DMS53 (cell line): ENCODE data around the gene MIB2.
"Not testable (repeated sequence)": the region's sequence is repeated elsewhere in the genome, so short reads cannot be mapped to it uniquely, and the experiment has no call there.

Experiments
- DNase-seq: peaks from one replicate; lab custom pipeline; 2025; lab: John Stamatoyannopoulos, UW

Gene MIB2

DNA sequence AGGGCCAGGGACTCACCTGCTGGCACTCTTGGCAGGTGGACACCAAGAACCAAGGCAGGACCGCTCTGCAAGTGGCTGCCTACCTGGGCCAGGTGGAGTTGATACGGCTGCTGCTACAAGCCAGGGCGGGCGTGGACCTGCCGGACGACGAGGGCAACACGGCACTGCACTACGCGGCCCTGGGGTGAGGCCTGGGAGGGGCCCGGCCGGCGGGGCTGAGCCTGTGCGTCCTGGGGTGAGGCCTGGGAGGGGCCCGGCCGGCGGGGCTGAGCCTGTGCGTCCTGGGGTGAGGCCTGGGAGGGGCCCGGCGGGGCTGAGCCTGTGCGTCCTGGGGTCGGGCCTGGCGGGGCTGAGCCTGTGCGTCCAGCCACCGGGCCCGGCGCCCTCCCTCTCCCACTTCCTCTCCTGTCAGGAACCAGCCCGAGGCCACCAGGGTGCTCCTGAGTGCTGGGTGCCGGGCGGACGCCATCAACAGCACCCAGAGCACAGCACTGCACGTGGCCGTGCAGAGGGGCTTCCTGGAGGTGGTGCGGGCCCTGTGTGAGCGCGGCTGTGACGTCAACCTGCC lies 12.0 kb downstream of the MIB2 start:
- DNase-seq: no peak

DNA sequence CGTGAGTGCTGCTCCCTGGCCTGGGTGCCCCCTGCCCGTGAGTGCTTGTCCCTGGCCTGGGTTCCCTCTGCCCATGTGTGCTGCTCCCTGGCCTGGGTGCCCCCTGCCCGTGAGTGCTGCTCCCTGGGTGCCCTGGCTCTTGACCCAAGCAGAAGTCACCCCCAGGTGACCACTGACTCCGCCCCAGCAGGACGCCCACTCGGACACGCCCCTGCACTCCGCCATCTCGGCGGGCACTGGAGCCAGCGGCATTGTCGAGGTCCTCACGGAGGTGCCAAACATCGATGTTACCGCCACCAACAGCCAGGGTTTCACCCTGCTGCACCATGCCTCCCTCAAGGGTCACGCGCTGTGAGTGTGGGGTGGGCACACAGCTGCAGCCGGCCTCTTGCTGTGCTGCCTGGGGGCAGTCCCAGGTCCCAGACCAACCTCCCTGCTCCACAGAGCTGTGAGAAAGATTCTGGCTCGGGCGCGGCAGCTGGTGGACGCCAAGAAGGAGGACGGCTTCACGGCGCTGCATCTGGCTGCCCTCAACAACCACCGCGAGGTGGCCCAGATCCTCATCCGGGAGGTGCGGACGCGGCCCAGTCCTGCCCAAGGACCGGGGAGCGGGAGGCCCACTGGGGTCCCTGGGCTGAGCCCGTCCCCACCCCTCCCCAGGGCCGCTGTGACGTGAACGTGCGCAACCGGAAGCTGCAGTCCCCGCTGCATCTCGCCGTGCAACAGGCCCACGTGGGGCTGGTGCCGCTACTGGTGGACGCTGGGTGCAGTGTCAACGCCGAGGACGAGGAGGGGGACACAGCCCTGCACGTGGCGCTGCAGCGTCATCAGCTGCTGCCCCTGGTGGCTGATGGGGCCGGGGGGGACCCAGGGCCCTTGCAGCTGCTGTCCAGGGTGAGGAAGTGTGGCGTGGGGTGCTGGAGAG lies 12.8 kb downstream of the MIB2 start:
- no peak for DNase-seq

DNA sequence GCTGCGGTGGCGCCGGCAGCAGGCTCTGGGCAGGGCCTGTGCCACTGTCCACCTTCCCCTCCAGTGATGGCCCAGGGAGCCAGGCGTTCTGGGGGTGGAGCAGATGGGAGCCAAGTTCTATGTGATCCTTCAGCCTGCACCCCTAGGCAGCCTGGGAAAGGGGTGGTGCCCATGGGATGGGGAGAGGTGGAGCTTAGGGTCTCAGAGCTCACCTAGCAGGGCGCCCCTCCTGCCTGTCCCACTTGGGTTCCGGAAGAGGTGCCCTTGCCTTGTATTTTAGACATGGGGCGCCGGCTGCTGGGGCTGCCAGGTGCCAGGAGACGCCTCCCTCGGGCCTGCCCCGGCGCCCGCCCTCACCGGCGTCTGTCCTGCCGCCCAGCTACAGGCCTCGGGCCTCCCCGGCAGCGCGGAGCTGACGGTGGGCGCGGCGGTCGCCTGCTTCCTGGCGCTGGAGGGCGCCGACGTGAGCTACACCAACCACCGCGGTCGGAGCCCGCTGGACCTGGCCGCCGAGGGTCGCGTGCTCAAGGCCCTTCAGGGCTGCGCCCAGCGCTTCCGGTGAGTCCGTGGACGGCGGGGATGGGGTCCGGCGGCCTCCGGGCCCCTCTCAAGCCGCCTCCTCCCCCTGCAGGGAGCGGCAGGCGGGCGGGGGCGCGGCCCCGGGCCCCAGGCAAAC lies 13.6 kb downstream of the MIB2 start:
- peak; percentile 33 for DNase-seq

DNA sequence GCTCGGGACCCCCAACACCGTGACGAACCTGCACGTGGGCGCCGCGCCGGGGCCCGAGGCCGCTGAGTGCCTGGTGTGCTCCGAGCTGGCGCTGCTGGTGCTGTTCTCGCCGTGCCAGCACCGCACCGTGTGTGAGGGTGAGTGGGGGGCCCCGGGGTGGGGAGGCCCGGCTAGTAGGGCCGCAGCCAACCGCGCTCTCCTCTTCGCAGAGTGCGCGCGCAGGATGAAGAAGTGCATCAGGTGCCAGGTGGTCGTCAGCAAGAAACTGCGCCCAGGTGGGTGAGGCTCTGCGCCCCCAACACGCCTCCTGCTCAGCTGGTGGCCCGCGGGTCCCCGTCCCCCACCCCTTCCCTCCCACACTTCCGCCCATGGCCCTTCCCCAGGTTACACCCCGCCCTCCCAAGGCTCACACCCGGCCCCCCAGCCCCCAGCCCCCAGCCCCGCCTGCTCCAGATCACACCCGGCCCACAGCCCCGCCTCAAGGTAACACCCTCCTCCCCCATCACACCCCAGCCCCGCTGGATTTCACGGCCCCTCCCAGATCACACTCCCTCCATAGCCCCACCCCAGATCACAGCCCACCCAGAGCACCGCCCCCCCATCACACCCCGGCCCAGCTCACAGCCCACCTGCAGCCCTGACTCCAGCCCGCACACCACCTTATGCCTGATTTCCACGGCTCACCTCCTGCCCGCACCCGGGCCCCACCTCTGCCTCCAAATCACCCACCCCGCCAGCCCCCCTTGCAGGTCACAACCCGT lies 14.3 kb downstream of the MIB2 start:
- DNase-seq: no peak

DNA sequence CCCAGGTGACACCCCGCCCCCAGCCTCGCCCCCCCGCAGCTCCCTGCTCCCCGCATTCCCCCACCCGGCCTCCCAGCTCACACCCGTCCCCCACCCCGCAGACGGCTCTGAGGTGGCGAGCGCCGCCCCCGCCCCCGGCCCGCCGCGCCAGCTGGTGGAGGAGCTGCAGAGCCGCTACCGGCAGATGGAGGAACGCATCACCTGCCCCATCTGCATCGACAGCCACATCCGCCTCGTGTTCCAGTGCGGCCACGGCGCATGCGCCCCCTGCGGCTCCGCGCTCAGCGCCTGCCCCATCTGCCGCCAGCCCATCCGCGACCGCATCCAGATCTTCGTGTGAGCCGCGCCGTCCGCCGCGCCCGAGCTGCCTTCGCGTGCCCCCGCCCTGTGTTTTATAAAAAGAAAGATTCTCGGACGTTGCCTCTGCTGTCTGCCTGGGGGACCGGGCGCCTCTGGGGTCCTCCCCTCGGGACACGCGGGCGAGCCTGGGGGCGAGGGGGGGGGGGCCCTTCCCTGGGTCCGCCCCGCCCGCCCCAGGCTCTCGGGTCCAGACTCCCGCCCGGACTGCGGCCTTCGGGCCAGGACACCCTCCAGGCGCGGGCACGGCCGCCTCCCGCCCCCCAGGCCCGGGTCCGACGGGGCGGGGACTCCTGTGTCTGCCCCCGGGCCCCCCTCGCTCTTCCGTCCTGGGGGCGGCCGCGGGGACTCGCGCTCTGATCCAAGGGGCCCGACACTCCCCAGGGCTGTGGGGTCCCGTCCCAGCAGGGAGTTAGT lies 15.1 kb downstream of the MIB2 start:
- DNase-seq: no peak

DNA sequence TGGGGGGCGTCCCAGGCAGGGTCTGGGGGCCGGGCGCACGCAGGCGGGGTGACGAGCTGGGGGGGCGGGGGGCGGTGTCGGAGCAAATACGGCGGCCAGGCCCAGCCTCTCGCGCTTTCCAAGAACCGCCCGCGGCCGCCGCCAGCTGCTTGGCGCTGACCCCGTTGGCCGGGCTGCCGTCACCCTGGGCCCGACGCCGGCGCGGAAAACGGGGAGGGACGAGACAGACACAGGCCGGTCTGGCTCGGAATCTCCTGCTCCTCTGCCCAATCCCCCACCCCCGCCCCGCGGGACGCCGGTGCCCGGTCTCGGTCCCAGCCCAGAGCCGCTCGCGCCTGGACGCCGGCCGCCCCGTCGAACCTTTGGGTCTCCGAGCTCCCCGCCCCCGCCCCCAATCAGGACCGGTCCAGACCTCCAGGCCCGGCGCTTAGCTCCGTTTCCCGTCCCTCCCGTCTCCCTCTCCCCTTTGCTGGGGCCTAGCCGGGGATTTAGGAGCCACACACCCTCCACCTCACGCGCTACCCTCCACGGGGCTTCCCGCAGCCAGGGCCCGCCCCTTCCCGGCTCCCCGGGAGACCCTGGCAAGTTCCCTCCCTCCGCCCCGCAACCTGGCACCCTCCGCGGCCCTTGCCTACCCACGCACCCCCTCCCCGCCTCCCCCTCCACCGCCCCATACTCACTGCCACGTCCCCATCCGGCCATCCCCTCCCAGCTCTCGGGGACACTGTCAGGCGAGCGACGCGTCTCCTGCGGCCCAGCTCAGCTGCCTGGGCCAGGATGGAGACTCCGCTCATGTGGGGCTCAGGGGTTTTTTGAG lies 15.9 kb downstream of the MIB2 start:
- peak; percentile 50 for DNase-seq

DNA sequence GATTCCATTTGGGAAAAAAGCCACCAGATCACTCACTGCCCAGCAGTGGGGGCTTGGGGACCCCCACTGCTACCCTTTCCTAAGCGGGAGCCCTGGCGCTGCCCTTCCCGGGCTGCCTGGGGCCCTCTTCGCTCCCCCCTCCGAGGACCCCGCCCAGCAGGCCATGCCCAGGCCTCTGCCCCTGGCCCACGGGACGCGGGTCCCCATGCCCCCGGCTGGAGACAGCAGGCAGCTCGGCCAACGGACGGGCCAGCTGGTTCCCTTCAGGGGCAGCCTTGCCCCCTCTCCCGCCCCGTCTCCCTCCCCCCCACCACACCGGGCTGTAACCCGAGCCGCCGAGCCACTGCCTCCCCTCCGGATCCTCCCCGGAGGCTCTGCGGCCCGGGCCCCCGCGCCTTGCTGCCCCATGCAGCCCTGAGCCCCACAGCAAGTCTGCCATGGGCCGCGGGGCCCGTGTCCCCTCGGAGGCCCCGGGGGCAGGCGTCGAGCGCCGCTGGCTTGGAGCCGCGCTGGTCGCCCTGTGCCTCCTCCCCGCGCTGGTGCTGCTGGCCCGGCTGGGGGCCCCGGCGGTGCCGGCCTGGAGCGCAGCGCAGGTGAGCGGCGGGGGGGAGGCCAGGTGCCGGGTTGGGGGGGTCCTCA lies 16.6 kb downstream of the MIB2 start, which contains the start of gene MMP23B:
TSS of gene MMP23B (plus strand) at position 392 of the 639 bp plus-strand sequence. CDS start at position 438, 46 bp downstream.
- peak; percentile 38 for DNase-seq

DNA sequence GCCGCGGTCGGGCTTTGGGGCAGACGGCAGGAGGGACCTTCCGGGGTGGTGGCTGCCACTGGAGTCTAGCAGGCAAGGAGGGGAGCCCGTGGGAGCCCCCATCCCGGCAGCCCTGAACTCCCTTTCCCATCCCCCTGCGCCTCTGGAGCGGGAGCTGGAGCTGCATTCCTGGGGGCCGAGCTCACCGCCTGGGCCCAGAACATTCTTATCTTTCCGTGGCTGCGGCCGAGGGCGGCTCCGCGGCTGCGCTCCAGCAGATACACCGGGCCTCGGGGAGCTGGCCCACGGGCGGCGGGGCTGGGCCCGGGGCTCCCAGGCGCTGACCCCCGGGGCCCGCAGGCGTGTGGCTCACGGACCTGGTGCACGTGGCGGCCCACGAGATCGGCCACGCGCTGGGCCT lies 18.1 kb downstream of the MIB2 start:
- not testable (repeated sequence) for DNase-seq

DNA sequence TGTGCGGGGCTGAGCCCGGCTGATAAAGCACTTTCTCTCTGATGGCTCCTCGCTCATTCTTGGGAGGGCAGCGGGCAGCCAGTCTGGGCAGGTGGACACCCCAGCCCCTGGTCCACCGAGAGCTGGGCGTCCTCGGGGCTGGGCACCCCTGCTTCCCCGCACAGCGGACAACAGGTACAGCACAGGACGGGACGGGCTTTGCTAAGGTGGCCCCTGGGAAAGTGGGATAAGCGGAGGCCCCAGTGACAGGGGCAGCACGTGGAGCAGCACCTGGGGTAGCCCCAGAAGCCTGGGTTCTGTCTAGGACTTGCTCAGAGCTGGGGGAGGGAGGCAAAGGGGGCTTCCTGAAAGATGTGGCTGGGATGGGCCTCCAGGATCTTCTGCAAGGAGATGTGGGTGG lies 19.3 kb downstream of the MIB2 start:
- not testable (repeated sequence) for DNase-seq

DNA sequence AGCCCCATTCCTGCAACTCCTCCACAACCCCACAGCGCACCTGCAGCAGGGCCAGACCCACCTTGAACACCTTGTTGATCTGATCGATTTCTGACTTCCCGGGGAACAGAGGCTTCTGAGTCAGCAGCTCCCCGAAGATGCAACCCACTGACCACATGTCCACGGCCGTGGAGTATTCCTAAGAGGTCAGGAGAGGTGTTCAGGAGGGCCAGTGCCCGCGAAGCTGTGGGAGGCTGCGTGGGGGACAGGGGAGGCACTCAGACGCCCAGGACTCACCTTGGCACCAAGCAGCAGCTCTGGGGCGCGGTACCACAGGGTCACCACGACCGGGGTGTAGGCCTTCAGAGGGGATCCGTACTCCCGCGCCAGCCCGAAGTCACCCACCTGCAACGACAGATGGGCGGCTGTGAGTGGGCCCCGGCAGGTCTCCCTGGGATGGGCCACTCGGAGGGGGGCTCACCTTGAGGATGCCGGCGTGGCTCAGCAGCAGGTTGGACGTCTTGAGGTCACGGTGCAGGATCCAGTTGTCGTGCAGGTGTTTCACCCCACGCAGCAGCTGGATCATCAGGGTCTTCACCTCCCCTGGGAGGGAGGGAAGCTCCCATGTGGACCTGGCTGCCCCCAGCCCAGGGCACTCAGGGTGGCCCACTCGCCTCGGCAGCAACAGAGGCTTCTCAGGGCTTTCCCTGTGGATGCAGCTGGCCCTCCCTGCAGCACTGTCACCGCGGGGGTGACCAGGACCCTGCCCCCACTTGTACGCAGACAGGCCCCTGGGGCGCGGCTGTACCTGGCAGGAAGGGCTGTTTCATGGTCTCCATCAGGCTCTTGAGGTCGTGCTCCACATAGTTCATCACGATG lies 21.6 kb downstream of the MIB2 start:
- DNase-seq: not testable (repeated sequence)

DNA sequence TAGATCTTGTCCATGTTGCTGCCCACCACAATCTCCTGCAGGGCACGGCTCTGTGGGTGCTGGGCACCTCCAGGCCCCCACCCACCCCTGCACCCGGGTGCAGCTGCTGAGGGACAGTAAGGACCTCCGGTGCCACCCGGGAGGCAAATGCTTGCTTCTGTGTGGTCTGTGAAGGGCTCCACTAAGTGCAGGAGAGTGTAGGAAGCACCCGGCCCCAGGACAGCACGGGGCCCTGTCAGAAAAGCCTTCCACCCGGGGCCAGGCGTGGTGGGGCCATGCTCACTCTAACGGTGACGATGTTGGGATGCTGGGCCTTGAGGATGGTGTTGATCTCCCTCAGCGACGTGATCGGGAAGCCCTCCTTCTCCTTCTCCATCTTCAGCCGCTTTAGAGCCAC lies 22.2 kb downstream of the MIB2 start:
- not testable (repeated sequence) for DNase-seq

DNA sequence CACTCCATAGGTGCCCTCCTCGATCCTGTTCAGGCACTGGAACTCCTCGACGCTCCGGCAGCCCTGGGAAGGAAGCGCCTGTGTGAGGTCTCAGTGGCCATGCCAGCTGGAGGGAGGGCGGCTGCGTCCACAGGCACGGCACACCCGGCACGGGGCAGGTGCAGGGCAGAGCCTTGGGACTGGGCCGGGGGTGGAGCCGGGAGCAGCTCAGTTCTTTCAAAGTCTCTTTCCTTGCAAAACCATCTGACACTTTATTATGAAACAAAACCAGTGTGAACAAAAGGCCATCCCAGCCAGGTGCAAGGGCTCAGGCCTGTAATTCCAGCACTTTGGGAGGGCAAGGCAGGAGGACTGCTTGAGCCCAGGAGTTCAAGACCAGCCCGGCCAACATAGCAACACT lies 23.2 kb downstream of the MIB2 start:
- not testable (repeated sequence) for DNase-seq

DNA sequence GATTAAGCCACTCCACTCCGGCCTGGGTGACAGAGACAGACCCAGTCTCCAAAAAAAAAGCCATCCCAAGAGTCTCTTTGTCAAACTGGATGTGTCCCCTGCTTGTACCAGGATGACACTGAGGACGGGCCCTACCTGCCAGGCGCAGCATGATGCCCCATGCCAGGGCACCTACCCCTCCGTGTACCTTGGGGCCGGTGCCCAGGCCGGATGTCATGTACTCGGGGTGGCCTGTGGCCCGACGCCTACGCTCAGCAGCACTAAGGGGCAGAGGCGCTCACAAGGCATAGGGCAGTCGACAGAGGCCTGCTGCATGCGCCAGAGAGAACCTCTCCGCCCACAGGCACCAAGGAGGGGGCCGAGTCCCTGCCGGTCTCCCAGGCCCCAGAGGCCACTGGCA lies 24.1 kb downstream of the MIB2 start:
- not testable (repeated sequence) for DNase-seq

DNA sequence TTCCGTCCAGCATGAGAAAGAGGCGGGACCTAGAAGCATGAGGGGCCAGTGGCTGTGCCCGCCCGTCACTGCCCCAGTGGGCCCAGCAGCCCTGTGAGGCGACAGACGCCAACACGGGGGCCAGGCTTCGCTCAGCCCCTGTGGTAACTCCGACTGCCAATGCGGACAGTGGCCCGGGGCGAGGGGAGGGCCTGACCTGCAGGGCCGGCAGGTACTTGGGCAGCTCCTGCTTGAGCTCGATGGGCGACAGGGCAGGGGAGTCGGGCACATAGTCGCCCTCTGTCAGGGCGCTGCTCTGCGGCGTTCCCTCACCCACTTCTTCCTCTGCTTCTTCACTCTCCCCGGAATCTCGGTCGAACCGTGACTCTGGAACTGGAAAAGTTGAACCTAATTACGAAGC lies 24.8 kb downstream of the MIB2 start:
- not testable (repeated sequence) for DNase-seq

DNA sequence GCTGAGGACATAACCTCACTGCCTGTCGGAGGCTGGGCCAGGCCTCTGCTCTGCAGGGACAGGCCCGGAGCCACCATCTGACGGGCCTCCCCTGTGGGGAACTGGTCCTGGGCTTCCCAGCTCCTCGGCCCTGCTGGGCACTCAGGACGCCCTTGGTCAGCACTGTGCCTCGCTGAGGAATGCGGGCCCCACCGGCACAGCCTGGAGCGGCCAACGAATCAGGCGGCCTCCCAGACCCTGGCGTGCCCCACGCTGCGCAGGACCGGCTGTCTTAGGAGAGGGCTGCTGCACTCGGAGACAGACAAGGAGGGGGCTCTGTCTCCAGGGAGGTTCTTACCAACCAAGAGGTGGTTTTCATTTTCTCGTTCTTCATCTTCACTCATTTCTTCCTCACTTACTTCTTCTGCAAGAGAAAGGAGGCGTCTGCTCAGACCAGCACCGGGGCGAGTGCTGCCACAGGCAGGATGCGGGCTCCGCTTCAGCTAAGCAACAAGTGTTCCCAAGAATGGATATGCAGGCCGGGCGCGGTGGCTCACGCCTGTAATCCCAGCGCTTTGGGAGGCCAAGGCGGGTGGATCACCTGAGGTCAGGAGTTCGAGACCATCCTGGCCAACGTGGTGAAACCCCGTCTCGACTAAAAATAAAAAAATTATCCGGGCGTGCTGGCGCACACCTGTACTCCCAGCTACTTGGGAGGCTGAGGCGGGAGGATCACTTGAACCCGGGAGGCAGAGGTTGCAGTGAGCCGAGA lies 25.6 kb downstream of the MIB2 start:
- not testable (repeated sequence) for DNase-seq

DNA sequence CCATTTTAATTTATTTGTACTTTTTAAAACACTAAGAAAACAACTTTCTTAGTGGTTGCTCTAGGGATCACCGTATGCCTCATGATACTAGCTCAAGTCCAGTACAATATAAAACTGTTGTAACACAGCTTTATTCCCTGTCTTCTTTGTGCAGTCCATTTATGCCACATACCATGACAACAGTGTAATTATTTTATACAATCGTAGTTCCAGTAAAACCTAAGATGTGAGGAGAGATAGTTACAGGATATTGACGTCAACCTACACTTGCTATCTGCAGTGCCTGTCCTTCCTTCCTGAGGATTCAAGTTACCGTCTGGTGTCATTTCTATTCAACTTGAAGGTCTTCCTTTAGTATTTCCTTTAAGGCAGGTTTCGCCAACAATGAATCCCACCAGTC lies 31.0 kb downstream of the MIB2 start:
- not testable (repeated sequence) for DNase-seq

DNA sequence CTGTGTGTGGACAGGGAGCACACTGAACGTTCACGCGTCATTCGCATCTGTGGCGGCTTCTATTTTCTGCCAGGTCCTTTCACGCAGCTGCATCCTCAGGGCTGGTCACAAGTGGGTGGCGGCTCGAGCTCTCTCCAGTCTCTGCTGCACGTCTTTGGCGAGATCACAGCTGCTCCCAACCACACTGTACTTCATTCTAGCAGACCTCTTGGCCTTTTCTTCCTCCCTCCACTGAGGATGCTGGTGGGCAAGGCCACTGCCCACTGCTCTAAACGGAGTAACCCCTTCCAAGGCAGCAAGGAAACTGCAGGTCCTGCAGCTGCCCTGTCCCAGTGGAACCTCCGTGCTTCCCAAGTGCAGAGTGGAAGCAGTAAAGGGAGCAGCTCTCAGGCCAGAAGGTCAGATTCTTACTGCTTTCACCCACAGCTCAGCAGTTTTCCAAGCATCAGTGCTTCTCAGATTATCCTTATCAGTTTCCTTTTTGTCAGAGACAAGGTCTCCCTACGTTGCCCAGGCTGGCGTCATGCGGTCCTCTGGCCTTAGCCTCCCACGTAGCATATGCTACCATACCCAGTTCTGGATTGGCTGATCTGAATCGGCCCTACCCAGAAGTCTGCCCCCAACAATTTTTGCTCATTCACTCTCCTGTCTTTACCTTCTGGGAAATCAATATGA lies 32.4 kb downstream of the MIB2 start:
- DNase-seq: not testable (repeated sequence)

DNA sequence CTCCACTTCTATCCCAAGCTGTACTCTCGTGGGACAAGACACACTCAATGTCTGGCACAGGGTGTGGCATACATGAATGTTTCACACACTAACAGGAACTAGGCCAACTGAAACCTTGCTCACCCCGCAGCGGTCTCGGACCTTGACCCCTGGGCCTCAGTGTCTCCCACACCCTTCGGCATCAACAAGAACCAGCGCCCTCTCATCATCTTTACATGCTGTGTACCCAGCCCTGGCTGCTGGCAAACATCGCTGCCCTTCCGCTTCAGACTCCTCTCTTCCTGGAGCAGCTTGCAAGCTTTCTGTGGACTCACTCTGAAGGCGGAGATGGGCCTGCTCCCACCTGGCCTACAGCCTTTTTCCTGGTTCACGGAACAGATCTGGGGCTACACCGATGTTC lies 33.0 kb downstream of the MIB2 start:
- DNase-seq: not testable (repeated sequence)
